Gastrocnemius medialis (tissue), 4 donors: ENCODE data around the gene EPHB2.

Experiments
- CTCF ChIP-seq, 5 experiments: fragments of 450-650 bp in 3 of 5; fragments of 200-600 bp in 2 of 5; sonication (generic) in 2 of 5; IDR thresholded peaks in 4 of 5; conservative IDR thresholded peaks in 1 of 5; 1 replicate in 4 of 5; 2 replicates in 1 of 5; pipeline ENCODE4 v1.5.1; 2016 to 2019; ENCODE audit warnings: antibody characterized with exemption in 5 of 5, mild to moderate bottlenecking in 3 of 5, moderate library complexity in 3 of 5
- POLR2A ChIP-seq, 2 donors: fragments of 450-650 bp; IDR thresholded peaks; one replicate each; pipeline ENCODE4 v1.6.1; 2017; ENCODE audit warnings: antibody characterized with exemption in 2 of 2, mild to moderate bottlenecking in 2 of 2, moderate library complexity in 2 of 2

DNA sequence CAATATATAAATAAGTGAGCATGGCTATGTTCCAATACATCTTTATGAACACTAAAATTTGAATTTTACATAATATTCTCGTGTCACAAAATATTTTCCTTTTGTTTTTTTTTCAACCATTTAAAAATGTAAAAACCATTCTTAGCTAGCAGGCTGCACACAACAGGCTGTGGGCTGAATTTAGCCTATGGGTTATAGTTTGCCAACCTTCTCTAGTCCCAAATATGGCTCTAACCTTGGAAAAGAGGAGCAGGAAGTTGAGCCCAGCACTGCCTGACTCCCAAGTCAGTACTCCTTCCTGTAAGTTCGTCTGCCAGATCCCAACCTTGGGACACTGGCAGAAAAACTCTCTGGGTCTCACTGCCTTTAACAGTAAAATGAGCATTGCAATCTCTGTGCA is 44.2 kb upstream of the EPHB2 start:
- TF ChIP-seq CTCF (IDR thresholded peaks at IDR 0.05 in 4 of 5, conservative IDR thresholded peaks at IDR 0.05 in 1 of 5) (no peak), POLR2A (IDR thresholded peaks at IDR 0.05) (no peak)
